Naive B cell (primary cell): ENCODE results near the gene HSCB. TPM values are rescaled to one million over a fixed set of nuclear protein-coding genes. Genes with fewer than 3 reads are reported as not detected.
"Not testable (repeated sequence)": the region's sequence is repeated elsewhere in the genome, so short reads cannot be mapped to it uniquely, and the experiment has no call there.

ENCODE experiments used
- ATAC-seq, 2 donors: fragments of 150-1000 bp; cut with Tn5 transposase; 2 replicates each; pipeline ENCODE4 v1.10.0; 2021; ENCODE audit warnings: low read depth in 2 of 2, mild to moderate bottlenecking in 2 of 2, moderate library complexity in 2 of 2
- DNase-seq: peaks from one replicate; pipeline ENCODE4 v3.0.0; 2022
- H3K27ac Mint-ChIP-seq, 6 donors: one replicate each; pipeline ENCODE4 v1.8.0; 2020 to 2022; ENCODE audit warnings: mild to moderate bottlenecking in 6 of 6, mixed read lengths in 6 of 6, moderate library complexity in 5 of 6, inconsistent platforms in 2 of 6
- H3K27me3 Mint-ChIP-seq, 3 donors: one replicate each; pipeline ENCODE4 v1.8.0; 2021 to 2022; ENCODE audit warnings: mixed read lengths in 3 of 3, mild to moderate bottlenecking in 1 of 3
- H3K36me3 Mint-ChIP-seq, 2 donors: one replicate each; pipeline ENCODE4 v1.8.0; 2020 to 2022; ENCODE audit warnings: mixed read lengths in 2 of 2, inconsistent platforms in 1 of 2, mild to moderate bottlenecking in 1 of 2
- H3K4me1 Mint-ChIP-seq, 3 donors: one replicate each; pipeline ENCODE4 v1.8.0; 2020 to 2022; ENCODE audit warnings: mixed read lengths in 3 of 3, inconsistent platforms in 1 of 3, mild to moderate bottlenecking in 1 of 3, moderate library complexity in 1 of 3
- H3K4me3 Mint-ChIP-seq, 8 donors: one replicate each; pipeline ENCODE4 v1.8.0; 2020 to 2022; ENCODE audit warnings: mild to moderate bottlenecking in 8 of 8, mixed read lengths in 8 of 8, moderate library complexity in 8 of 8, inconsistent platforms in 2 of 8
- H3K9me3 Mint-ChIP-seq, 7 donors: one replicate each; pipeline ENCODE4 v1.8.0; 2020 to 2022; ENCODE audit warnings: mixed read lengths in 7 of 7, mild to moderate bottlenecking in 5 of 7, inconsistent platforms in 2 of 7, moderate library complexity in 1 of 7
- polyA plus RNA-seq, 6 donors: library from polyadenylated mRNA; unstranded; fragments of 300-500 nt; fragmentation: Illumina TruSeq; gene quantifications; one replicate each; pipeline ENCODE4 v1.2.3, GENCODE V29; 2021; ENCODE audit warnings: low read depth in 6 of 6

The HSCB gene
- polyA plus RNA-seq, 6 donors from 2014 or later, result 14.7 to 23.6 (median 15.7) TPM

DNA sequence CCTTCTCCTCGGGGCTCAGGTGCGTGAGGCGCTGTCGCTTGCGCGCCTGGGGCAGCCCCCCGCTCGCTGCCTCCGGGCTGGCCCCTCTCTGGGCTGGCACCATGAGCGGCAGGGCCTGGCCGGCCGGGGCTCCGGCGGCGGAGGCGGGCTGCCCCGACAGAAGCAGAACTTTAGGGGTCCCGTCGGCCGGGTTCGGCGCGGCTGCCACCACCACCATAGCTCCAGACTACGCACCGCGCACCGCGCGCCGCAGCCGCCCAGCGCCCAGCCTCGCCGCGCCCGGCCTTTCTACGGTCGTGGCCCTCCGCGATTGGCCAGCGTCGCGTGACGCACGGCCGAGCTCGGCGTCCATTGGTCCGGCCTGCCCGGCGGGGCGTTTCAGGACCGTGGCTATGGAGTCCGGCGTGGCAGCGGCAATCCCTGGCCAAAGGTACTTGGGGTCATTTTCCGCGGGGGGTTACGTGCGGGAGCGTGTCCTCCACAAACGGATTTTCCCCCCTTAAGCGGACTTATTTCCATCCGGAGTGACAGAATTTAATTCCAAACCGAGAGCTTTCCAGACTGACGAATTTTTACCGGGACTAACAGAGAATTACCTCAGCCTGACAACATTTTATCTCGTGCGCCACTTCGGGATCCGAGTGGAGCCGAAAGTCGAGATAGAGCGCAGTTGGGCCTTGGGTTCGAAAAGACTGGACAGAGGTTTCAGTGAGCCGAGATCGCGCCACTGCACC, 58.6 kb downstream of the HSCB start, which contains the start of gene XBP1:
TSS of gene XBP1 (minus strand) at position 262 of the 734 bp plus-strand sequence.
- Mint-ChIP-seq H3K4me1 (peaks cover 21 to 56% (median 40%) of the 10 kb centered on the region in 3 donors), H3K27ac (peak within 1 kb of the TSS; percentile 89 to 100 (median 99)), H3K4me3 (peak within 1 kb of the TSS; percentile 89 to 99 (median 98)), H3K9me3 (no peaks in the 10 kb centered on the region), H3K36me3 (no peaks in the 10 kb centered on the region), H3K27me3 (no peaks in the 10 kb centered on the region)
- DNase-seq (peak; percentile 89), ATAC-seq (peak; percentile 93)

DNA sequence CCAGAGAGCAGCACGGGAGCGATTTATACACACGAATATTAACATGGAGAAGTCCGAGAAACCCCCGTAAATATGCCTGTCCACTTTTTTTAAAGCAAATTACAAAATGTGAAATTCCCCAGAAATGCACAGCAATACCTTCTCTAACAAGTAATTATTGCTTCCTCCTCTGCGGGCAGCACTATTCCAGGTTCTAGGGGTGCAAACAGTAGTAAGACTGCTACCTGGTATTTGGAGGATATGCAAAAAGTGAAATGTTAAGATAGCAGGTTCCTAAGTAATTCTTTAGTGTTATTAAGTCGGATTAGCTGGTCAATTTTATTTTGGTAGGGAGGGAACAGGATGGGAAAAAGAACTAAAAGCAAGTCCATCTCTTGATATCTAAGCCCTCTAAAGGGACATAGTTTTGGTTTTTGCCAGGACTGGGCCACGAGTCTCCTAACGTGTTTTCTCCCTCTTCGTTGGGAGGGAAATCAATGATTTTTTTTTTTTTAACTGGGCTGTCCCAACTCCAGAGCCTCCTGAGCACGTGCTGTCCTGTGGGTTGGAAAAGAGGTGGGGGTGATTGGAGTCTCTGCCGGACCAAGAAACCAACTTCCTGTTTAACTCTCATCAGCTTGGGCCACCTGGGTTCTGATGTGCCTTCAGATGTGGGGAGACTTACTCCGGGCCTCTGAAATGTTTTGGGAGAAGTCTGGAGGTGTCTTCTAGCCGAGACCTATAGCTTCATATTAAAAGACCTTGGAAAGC, 60.2 kb downstream of the HSCB start:
- no peak for ATAC-seq
- no peaks in the 10 kb centered on the region for H3K27me3 Mint-ChIP-seq
- peaks cover 21 to 41% (median 33%) of the 10 kb centered on the region in 3 donors for H3K4me1 Mint-ChIP-seq
- no peak for DNase-seq
- H3K36me3 Mint-ChIP-seq, result no peaks in the 10 kb centered on the region
- H3K4me3 Mint-ChIP-seq, result peak overlapping the region; percentile 74 to 99 (median 90)
- H3K9me3 Mint-ChIP-seq, result no peaks in the 10 kb centered on the region
- peak overlapping the region; percentile 60 to 91 (median 82) for H3K27ac Mint-ChIP-seq

DNA sequence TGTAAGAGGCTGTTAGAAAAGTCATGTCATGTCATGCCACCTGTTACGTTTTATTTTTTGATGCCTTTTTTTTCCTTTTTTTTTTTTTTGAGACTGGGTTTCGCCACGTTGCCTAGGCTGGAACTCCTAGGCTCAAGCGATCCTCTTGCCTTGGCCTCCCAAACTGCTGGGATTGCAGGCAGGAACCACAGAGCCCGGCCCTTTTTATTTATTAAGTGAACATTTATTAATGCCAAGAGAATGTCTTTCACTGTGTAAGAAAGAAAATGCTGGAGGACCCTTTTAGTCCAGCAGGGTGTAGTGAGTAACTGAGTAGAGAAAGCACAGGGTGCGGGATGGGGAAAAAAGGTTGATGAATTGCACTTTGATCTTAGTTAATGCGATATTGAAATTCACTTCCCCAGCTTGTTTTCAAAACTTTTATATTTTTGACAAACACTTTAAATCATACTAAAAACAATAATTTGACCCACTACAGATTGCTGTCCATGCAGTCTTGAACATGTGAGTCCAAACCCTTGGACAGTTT, 60.8 kb downstream of the HSCB start:
- DNase-seq (no peak), ATAC-seq (no peak)
- peak overlapping the region in 5 of 6 donors; percentile 43 to 89 (median 79) for H3K27ac Mint-ChIP-seq
- peaks cover 21 to 41% (median 33%) of the 10 kb centered on the region in 3 donors for H3K4me1 Mint-ChIP-seq
- H3K9me3 Mint-ChIP-seq, result no peaks in the 10 kb centered on the region
- H3K27me3 Mint-ChIP-seq, result no peaks in the 10 kb centered on the region
- H3K36me3 Mint-ChIP-seq, result no peaks in the 10 kb centered on the region
- peak overlapping the region; percentile 74 to 99 (median 90) for H3K4me3 Mint-ChIP-seq

DNA sequence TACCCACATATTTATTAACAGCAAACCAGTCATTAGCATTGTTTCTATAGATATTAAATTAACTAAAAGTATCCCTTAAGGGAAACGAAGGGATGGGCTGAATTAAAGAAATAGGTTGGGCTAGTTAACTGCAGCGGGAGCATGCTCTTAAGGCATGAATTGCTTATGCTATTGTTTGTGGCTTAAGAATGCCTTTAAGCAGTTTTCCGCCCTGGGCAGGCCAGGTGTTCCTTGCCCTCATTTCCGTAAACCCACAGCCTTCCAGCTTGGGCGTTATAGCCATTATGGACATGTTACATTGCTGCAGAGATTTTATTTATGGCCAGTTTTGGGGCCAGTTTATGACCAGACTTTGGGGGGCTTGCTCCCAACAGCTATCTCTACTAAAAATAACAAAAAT, 63.6 kb downstream of the HSCB start:
- peaks cover 14 to 33% (median 31%) of the 10 kb centered on the region in 3 donors for H3K4me1 Mint-ChIP-seq
- not testable (repeated sequence) for H3K36me3 Mint-ChIP-seq, H3K4me3 Mint-ChIP-seq, H3K27me3 Mint-ChIP-seq, ATAC-seq, H3K9me3 Mint-ChIP-seq, DNase-seq
- peak overlapping the region in 1 of 6 donors; percentile 36 for H3K27ac Mint-ChIP-seq

Other genes with a start within 250 kb of the HSCB start
- gene TTC28, start 62.2 kb upstream of the HSCB start, polyA plus RNA-seq, result 1 to 10 TPM; 2.2 to 5.0 (median 2.9) TPM
- 10 to 100 TPM; 16.0 to 75.9 (median 21.9) TPM for gene CHEK2, start 219 bp upstream of the HSCB start, polyA plus RNA-seq
- gene CCDC117, start 30.7 kb downstream of the HSCB start, polyA plus RNA-seq, result 10 to 100 TPM in 5 of 6 donors, 1 to 10 TPM in 1; 9.9 to 30.0 (median 19.5) TPM
- gene XBP1, start 58.5 kb downstream of the HSCB start, polyA plus RNA-seq, result 100 to 1,000 TPM in 1 of 6 donors, 10 to 100 TPM in 5; 64.0 to 138 (median 75.1) TPM
- gene ZNRF3, start 141.5 kb downstream of the HSCB start, polyA plus RNA-seq, result under 1 TPM in 4 of 6 donors, not detected in 2; 0.09 to 0.23 (median 0.17) TPM